ENCODE data around the gene CAMK2D.

DNA sequence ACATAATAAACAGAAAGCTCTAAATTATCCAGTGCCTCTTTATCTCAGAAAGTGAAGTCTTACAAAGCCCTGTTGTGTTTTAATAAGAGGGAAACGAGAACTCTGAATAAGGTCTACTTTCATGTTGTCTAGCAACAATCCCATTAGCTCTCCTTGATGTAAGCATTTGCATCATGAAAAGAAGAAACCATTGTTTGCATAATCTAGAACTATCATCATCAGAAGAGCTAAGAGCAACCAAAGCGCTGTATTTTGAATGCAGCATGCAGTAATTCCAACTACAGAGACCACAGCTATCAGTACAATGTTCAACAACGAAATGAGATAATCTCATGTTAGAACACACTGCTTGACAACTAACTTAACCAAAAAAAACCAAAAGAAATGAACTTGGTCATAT, 257.1 kb downstream of the CAMK2D start:
- TF ChIP-seq POLR2AphosphoS5 (IDR thresholded peaks at IDR 0.05; ENCODE audit: low read depth, low read length) (no peak), TAF1 (IDR thresholded peaks at IDR 0.05; ENCODE audit: borderline replicate concordance, insufficient read depth, low read length) (no peak), FOXP2 (optimal IDR thresholded peaks at IDR 0.05; ENCODE audit: borderline replicate concordance, extremely low read depth, extremely low read length, insufficient read depth) (no peak), SIN3A (IDR thresholded peaks at IDR 0.05; ENCODE audit: borderline replicate concordance, insufficient read depth, low read length) (no peak)
- TF ChIP-seq, protein P1, sequence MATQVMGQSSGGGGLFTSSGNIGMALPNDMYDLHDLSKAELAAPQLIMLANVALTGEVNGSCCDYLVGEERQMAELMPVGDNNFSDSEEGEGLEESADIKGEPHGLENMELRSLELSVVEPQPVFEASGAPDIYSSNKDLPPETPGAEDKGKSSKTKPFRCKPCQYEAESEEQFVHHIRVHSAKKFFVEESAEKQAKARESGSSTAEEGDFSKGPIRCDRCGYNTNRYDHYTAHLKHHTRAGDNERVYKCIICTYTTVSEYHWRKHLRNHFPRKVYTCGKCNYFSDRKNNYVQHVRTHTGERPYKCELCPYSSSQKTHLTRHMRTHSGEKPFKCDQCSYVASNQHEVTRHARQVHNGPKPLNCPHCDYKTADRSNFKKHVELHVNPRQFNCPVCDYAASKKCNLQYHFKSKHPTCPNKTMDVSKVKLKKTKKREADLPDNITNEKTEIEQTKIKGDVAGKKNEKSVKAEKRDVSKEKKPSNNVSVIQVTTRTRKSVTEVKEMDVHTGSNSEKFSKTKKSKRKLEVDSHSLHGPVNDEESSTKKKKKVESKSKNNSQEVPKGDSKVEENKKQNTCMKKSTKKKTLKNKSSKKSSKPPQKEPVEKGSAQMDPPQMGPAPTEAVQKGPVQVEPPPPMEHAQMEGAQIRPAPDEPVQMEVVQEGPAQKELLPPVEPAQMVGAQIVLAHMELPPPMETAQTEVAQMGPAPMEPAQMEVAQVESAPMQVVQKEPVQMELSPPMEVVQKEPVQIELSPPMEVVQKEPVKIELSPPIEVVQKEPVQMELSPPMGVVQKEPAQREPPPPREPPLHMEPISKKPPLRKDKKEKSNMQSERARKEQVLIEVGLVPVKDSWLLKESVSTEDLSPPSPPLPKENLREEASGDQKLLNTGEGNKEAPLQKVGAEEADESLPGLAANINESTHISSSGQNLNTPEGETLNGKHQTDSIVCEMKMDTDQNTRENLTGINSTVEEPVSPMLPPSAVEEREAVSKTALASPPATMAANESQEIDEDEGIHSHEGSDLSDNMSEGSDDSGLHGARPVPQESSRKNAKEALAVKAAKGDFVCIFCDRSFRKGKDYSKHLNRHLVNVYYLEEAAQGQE (IDR thresholded peaks at IDR 0.05; ENCODE audit: insufficient read depth in 1 of 2, low read depth in 2 of 2, low read length in 2 of 2), result no peak

Data from PFSK-1 (cell line).